Neural cell (in vitro differentiated cells): Measurements from ENCODE around the gene ZNF277. TPM values are rescaled to one million over a fixed set of nuclear protein-coding genes. Genes with fewer than 3 reads are reported as not detected.

Source experiments
- H2AFZ ChIP-seq: fragments of 200-600, 300-800 bp; sonication (generic), shearing (Covaris generic); 2 replicates; pipeline ENCODE4 v1.6.0; 2014; ENCODE audit warnings: low read depth, mild to moderate bottlenecking, antibody characterized with exemption, low read length, moderate library complexity
- H3F3A ChIP-seq: fragments of 200-600 bp; shearing (Covaris generic); 2 replicates; pipeline ENCODE4 v1.6.1; 2016; ENCODE audit warnings: mild to moderate bottlenecking, moderate library complexity, mixed read lengths, antibody characterized with exemption, low read length; ENCODE audit not compliant: insufficient read depth, poor library complexity, severe bottlenecking
- H3K27ac ChIP-seq: fragments of 200-600, 300-800 bp; sonication (generic), shearing (Covaris generic); 2 replicates; pipeline ENCODE4 v1.5.1; 2014; ENCODE audit warnings: mild to moderate bottlenecking, low read length, moderate library complexity
- H3K27me3 ChIP-seq: fragments of 300-800, 200-600 bp; sonication (generic), shearing (Covaris generic); 2 replicates; pipeline ENCODE4 v1.6.0; 2014; ENCODE audit warnings: mild to moderate bottlenecking, low read depth, low read length, moderate library complexity; ENCODE audit not compliant: insufficient read depth
- H3K36me3 ChIP-seq: fragments of 300-800, 200-600 bp; sonication (generic), shearing (Covaris generic); 2 replicates; pipeline ENCODE4 v1.5.1; 2014; ENCODE audit warnings: mild to moderate bottlenecking, antibody characterized with exemption, low read length, moderate library complexity; ENCODE audit not compliant: insufficient read depth
- H3K4me2 ChIP-seq: fragments of 300-800, 200-600 bp; sonication (generic), shearing (Covaris generic); 2 replicates; pipeline ENCODE4 v1.6.0; 2014; ENCODE audit warnings: mild to moderate bottlenecking, low read length
- H3K4me3 ChIP-seq: fragments of 300-800, 200-600 bp; sonication (generic), shearing (Covaris generic); 2 replicates; pipeline ENCODE4 v1.5.1; 2014; ENCODE audit warnings: mild to moderate bottlenecking, low read length, moderate library complexity
- H3K79me2 ChIP-seq: fragments of 200-600 bp; shearing (Covaris generic); replicated peaks from 2 replicates; pipeline ENCODE4 v1.6.0; 2014; ENCODE audit warnings: mild to moderate bottlenecking, low read length, moderate library complexity; ENCODE audit not compliant: insufficient read depth
- H3K9ac ChIP-seq: fragments of 300-800, 200-600 bp; sonication (generic), shearing (Covaris generic); 2 replicates; pipeline ENCODE4 v1.6.1; 2016; ENCODE audit warnings: mild to moderate bottlenecking, low read length, mixed read lengths
- H3K9me2 ChIP-seq: fragments of 200-600 bp; shearing (Covaris generic); 2 replicates; pipeline ENCODE4 v1.6.1; 2016; ENCODE audit warnings: mild to moderate bottlenecking, low read length, mixed read lengths; ENCODE audit not compliant: insufficient read depth
- H3K9me3 ChIP-seq: fragments of 200-600, 300-800 bp; sonication (generic), shearing (Covaris generic); 2 replicates; pipeline ENCODE4 v1.6.1; 2016; ENCODE audit warnings: mild to moderate bottlenecking, mixed run types, low read length, moderate library complexity, mixed read lengths
- H4K20me1 ChIP-seq: fragments of 200-600 bp; shearing (Covaris generic); 2 replicates; pipeline ENCODE4 v1.6.1; 2016; ENCODE audit warnings: mild to moderate bottlenecking, mixed run types; ENCODE audit not compliant: insufficient read depth
- EP300 ChIP-seq: fragments of 450-650 bp; conservative IDR thresholded peaks from 2 replicates; pipeline ENCODE4 v1.6.1; 2014; ENCODE audit warnings: antibody characterized with exemption, mild to moderate bottlenecking, moderate library complexity; ENCODE audit not compliant: poor library complexity, severe bottlenecking
- EZH2 ChIP-seq: fragments of 200-600, 300-800 bp; shearing (Covaris generic), sonication (generic); IDR thresholded peaks from 2 replicates; pipeline ENCODE4 v1.6.1; 2014; ENCODE audit warnings: antibody characterized with exemption, low read length, borderline replicate concordance, mild to moderate bottlenecking; ENCODE audit not compliant: insufficient read depth, poor library complexity, severe bottlenecking
- MXI1 ChIP-seq: fragments of 450-650 bp; conservative IDR thresholded peaks from 2 replicates; pipeline ENCODE4 v1.6.1; 2014; ENCODE audit warnings: antibody characterized with exemption, mild to moderate bottlenecking; ENCODE audit not compliant: poor library complexity, severe bottlenecking
- POLR2AphosphoS5 ChIP-seq: IDR thresholded peaks from 2 replicates; pipeline ENCODE4 v1.6.1; 2012
- RAD21 ChIP-seq: fragments of 450-650 bp; conservative IDR thresholded peaks from 2 replicates; pipeline ENCODE4 v1.6.1; 2014; ENCODE audit warnings: antibody characterized with exemption, mild to moderate bottlenecking, moderate library complexity
- SMC3 ChIP-seq: fragments of 450-650 bp; conservative IDR thresholded peaks from 2 replicates; pipeline ENCODE4 v1.6.1; 2014; ENCODE audit warnings: antibody characterized with exemption, mild to moderate bottlenecking, moderate library complexity; ENCODE audit not compliant: poor library complexity
- TAF1 ChIP-seq: IDR thresholded peaks from 2 replicates; pipeline ENCODE4 v1.6.1; 2012; ENCODE audit warnings: low read depth
- polyA plus RNA-seq: library from polyadenylated mRNA; depleted of rRNA; stranded (reverse); fragments of >200 nt; gene quantifications from 2 replicates; pipeline ENCODE4 v1.2.3, GENCODE V29; 2014
- TF ChIP-seq, protein P1 (sequence below): fragments of 450-650 bp; IDR thresholded peaks from 2 replicates; pipeline ENCODE4 v1.5.1; 2014; ENCODE audit warnings: antibody characterized with exemption, mild to moderate bottlenecking, moderate library complexity; ENCODE audit not compliant: poor library complexity, severe bottlenecking
- TF ChIP-seq, protein P2 (sequence below): IDR thresholded peaks from 2 replicates; pipeline ENCODE4 v1.6.1; 2012; ENCODE audit warnings: borderline replicate concordance

Gene ZNF277
- polyA plus RNA-seq, 1 donor from 2014 or later = 30.0 TPM

DNA sequence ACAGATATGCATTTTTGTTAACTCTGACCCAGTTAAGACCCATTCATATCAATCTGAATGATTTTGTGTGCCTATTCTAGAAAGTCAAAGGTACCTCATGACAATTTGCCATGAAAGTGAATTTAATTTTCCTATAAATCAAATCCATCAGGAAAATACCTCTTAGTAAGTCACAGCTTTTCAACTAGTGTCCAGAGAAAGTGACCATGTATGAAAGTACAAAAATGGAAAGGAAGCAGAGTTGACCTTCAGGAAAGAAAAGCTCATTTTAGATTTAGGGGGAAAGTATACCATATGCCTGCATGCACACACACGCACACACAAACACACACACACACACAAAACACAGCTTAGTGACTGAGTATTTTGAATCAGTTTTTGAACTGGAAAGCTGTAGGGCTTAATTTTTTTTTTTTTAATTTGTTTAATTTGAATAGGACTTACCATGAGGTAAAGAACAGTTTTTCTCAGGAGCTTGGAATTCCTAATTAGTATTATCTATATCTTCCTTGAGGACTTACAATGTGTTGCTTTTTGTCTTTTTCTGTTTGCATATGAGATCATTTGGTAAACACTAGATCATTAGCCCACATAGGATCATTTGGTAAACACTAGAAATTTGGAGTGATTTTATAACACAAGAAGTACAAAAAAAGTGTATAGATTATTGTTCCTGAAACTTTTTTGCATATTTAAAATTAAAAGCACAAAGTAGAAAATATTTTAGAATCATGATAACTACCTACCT is 61.6 kb downstream of the ZNF277 start:
- no peaks in the 10 kb centered on the region for H3K9me3 ChIP-seq
- no peaks in the 10 kb centered on the region for H3K9me2 ChIP-seq
- H3K9ac ChIP-seq = no peak overlapping the region
- no peaks in the 10 kb centered on the region for H3F3A ChIP-seq
- no peaks in the 10 kb centered on the region for H4K20me1 ChIP-seq
- no peak overlapping the region for H3K4me2 ChIP-seq
- no peaks in the 10 kb centered on the region for H3K79me2 ChIP-seq
- H3K4me3 ChIP-seq = no peak overlapping the region
- no peak overlapping the region for H3K27ac ChIP-seq
- H3K36me3 ChIP-seq = no peaks in the 10 kb centered on the region
- H3K27me3 ChIP-seq = no peaks in the 10 kb centered on the region
- H2AFZ ChIP-seq = no peak overlapping the region
- TF ChIP-seq TAF1 (no peak), SMC3 (no peak), EP300 (no peak), EZH2 (no peak), RAD21 (no peak), POLR2AphosphoS5 (no peak), MXI1 (no peak)
- TF ChIP-seq, protein P1, sequence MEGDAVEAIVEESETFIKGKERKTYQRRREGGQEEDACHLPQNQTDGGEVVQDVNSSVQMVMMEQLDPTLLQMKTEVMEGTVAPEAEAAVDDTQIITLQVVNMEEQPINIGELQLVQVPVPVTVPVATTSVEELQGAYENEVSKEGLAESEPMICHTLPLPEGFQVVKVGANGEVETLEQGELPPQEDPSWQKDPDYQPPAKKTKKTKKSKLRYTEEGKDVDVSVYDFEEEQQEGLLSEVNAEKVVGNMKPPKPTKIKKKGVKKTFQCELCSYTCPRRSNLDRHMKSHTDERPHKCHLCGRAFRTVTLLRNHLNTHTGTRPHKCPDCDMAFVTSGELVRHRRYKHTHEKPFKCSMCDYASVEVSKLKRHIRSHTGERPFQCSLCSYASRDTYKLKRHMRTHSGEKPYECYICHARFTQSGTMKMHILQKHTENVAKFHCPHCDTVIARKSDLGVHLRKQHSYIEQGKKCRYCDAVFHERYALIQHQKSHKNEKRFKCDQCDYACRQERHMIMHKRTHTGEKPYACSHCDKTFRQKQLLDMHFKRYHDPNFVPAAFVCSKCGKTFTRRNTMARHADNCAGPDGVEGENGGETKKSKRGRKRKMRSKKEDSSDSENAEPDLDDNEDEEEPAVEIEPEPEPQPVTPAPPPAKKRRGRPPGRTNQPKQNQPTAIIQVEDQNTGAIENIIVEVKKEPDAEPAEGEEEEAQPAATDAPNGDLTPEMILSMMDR = no peak
- TF ChIP-seq, protein P2, sequence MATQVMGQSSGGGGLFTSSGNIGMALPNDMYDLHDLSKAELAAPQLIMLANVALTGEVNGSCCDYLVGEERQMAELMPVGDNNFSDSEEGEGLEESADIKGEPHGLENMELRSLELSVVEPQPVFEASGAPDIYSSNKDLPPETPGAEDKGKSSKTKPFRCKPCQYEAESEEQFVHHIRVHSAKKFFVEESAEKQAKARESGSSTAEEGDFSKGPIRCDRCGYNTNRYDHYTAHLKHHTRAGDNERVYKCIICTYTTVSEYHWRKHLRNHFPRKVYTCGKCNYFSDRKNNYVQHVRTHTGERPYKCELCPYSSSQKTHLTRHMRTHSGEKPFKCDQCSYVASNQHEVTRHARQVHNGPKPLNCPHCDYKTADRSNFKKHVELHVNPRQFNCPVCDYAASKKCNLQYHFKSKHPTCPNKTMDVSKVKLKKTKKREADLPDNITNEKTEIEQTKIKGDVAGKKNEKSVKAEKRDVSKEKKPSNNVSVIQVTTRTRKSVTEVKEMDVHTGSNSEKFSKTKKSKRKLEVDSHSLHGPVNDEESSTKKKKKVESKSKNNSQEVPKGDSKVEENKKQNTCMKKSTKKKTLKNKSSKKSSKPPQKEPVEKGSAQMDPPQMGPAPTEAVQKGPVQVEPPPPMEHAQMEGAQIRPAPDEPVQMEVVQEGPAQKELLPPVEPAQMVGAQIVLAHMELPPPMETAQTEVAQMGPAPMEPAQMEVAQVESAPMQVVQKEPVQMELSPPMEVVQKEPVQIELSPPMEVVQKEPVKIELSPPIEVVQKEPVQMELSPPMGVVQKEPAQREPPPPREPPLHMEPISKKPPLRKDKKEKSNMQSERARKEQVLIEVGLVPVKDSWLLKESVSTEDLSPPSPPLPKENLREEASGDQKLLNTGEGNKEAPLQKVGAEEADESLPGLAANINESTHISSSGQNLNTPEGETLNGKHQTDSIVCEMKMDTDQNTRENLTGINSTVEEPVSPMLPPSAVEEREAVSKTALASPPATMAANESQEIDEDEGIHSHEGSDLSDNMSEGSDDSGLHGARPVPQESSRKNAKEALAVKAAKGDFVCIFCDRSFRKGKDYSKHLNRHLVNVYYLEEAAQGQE = no peak

GRCh38 chr7:112271162-112271561 is 64.7 kb downstream of the ZNF277 start:
- Histone ChIP-seq H3K36me3 (no peaks in the 10 kb centered on the region), H3K9me3 (no peaks in the 10 kb centered on the region), H3K9me2 (no peaks in the 10 kb centered on the region), H3K4me2 (no peak overlapping the region), H4K20me1 (no peaks in the 10 kb centered on the region), H2AFZ (no peak overlapping the region), H3K79me2 (no peaks in the 10 kb centered on the region), H3F3A (no peaks in the 10 kb centered on the region), H3K27me3 (no peaks in the 10 kb centered on the region), H3K4me3 (no peak overlapping the region), H3K27ac (no peak overlapping the region), H3K9ac (no peak overlapping the region)
- TF ChIP-seq EP300 (no peak), MXI1 (no peak), TAF1 (no peak), SMC3 (no peak), EZH2 (no peak), RAD21 (no peak), POLR2AphosphoS5 (no peak)
- TF ChIP-seq, protein P1 = no peak
- TF ChIP-seq, protein P2 = no peak
